NCI-H446 (cell line): ENCODE results near the gene NCF1.
"Not testable (repeated sequence)": the region's sequence is repeated elsewhere in the genome, so short reads cannot be mapped to it uniquely, and the experiment has no call there.

Experiments used
- DNase-seq, 2 experiments: peaks; one replicate each; lab custom pipeline; 2025; lab: John Stamatoyannopoulos, UW

Gene NCF1

GRCh38 chr7:74773760-74774750 is at the start of gene NCF1:
TSS of gene NCF1 (plus strand) at chr7:74774011. CDS start at chr7:74774032, 21 bp downstream.
- not testable (repeated sequence) for DNase-seq

- no peak for DNase-seq
Measured at GRCh38 chr7:74725840-74726239, 48.0 kb upstream of the NCF1 start.

DNA sequence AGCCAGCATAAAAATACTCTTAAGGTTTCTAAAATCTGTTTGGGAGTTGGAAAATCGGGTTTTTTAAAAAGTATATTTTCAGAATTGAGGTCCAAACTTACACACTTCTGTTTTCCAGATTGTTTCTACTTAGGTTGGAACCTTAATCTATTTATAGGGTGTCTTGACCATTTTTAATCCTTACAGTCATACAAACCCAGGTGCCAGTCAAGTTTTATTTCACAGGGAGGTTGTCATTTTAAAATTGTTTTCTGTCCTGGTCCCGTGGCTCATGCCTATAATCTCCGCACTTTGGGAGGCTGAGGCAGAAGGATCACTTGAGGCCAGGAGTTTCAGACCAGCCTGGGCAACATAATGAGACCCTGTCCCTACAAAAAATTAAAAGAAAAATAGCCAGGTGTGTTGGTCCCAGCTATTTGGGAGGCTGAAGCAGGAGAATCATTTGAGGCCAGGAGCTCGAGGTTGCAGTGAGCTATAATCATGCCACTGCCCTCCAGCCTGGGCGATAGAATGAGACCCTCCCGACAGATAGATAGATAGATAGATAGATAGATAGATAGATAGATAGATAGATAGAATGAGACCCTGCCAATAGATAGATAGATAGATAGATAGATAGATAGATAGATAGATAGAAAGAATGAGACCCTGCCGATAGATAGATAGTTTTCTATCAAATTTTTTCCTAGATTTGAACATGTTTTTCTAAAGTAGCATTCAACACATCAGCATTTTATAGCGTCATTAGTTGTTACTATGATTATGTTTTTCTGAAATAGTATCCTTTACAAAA is 47.3 kb upstream of the NCF1 start:
- no peak for DNase-seq

DNA sequence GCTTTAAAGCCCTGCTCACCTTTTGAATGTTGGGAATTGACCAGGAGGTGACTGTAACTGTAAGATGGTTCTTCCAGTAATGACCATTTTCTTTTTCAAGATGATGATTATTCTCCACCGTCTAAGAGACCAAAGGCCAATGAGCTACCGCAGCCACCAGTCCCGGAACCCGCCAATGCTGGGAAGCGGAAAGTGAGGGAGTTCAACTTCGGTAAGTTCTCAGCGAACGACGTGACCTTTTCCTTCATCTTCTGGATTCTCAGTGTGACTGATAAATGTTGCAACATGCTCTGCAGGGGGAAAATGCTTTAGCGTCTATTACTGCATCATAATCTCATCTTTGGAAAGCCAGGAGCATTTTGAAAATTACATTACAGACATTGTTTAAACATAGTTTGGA is 45.1 kb upstream of the NCF1 start:
- not testable (repeated sequence) for DNase-seq

GRCh38 chr7:74730186-74730585 is 43.6 kb upstream of the NCF1 start:
- not testable (repeated sequence) for DNase-seq

- not testable (repeated sequence) for DNase-seq
Measured at GRCh38 chr7:74739974-74740703, 33.7 kb upstream of the NCF1 start.

- DNase-seq: not testable (repeated sequence)
Measured at GRCh38 chr7:74743936-74744557, 29.8 kb upstream of the NCF1 start.

DNA sequence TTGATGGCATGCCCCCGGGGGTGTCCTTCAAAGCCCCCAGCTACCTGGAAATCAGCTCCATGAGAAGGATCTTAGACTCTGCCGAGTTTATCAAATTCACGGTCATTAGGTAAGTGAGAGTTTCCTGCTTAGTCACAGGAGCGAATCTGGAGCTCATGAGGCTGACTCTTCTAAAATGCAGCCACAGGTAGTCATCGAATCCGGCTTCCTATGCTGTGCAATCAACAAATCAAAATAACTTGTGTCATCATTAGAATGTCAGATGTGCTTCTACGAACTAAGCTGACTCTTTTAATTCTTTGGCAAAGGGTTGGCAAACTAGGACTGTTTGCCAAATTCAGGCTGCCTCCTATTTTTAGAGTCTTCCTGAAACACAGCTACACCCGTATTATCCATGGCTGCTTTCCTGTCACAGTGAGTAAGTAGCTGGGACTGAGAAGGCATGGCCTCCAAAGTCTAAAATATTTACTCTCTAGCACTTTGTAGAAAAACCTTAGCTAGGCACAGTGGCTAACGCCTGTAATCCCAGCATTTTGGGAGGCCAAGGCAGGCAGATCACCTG is 19.8 kb upstream of the NCF1 start:
- DNase-seq: not testable (repeated sequence)

GRCh38 chr7:74756673-74757072 is 17.1 kb upstream of the NCF1 start:
- DNase-seq: not testable (repeated sequence)

DNA sequence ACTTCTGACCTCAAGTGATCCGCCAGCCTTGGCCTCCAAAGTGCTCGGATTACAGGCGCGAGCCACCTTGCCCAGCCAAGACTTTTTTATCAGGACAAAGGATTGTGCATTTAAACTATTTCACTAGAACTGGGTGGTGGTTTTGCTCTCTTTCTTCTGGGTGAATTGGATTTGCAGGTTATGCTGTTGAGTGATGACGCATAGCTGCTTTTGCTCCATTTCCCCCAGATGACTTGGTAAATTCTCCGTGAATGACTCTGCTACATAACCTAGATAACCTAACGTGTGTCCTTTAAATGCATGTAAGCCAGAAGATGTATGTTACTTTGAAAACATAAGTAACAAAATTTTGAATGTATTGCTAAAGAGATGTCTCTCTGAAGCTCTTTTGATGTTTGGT is 15.5 kb upstream of the NCF1 start:
- DNase-seq: not testable (repeated sequence)

GRCh38 chr7:74758982-74759381 is 14.8 kb upstream of the NCF1 start:
- not testable (repeated sequence) for DNase-seq

DNA sequence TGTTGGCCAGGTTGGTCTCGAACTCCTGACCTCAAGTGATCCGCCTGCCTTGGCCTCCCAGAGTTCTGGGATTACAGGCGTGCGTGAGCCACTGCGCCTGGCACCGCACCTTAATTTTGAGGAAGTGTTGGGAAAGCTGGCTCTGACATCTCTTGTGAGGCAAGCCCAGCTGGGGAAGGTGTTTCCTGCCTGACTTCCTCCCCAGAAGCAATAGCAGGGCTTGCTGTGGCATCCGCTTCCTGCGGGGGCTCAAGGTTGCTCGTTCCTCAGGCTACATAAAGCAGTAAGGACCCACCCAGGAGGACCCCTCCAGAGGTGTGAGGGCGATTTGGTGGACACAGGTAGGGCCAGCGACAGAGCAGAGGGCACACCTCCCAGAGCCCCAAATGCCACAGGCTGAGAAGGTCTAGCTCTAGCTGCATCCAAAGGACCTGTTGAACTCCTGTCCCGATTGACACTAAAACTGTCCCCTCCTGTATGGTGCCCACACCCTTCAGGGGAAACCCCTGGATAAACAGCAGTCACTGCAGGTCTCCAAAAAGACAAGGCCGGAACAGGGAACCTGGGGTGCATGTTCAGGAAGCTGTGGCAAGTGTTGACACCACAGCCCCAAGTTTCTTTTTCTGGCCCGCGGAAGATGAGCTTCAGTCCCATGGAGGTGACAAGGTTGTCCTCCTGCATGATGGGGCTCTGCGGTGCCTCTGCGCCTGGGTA is 8.4 kb upstream of the NCF1 start:
- DNase-seq: not testable (repeated sequence)

DNA sequence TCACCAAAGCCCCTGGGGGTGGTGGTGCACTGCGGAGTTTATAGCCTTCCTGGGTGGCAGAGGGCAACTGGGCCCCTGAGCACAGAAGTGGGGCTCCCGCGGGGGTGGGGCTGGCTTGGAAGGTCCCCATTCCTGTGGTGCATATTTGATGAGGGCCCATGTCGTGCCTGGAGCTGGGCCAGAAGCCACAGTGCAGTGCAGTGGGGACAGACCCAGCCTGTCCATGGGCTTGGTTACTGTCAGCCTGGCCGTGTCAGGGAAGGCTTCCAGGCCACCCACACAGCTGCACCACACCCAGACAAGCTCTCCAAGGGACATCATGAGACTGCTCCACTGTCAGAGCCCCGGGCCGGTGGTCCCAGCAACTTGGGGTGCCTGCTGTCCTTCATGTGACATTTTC is 7.3 kb upstream of the NCF1 start:
- not testable (repeated sequence) for DNase-seq

DNA sequence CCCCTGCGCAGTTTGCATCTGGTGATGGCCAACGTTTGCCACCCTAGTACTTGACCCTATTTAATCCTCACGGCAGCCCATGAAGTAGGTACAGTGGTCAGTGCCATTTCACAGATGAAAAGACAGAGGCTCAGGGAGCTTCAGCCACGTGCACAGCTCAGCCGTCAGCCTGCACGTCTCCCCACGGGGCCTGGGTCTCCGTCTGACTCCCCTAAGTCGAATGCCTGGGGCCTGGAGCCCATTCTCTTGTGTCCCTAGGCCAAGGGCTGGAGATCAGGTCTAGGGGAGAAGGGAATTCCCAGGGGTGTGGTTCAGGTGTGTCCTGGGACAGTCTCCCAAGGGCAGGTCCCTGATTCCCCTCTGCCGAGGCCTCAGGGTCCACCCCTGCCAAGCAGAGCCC is 6.8 kb upstream of the NCF1 start:
- DNase-seq: not testable (repeated sequence)

DNA sequence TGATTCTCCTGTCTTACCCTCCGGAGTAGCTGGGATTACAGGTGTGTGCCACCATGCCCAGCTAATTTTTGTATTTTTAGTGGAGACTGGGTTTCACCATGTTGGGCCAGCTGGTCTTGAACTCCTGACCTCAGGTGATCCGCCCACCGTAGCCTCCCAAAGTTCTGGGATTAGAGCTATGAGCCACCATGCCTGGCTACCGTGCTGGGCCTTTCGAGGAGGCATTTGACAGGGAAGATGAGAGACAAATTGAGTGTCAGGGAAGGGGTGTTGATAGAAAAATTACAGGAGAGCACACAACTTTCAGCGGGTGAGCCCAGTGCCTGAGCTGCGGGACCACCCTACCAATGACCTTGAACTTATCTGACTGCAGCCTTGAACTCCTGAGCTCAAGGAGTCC is 3.7 kb upstream of the NCF1 start:
- not testable (repeated sequence) for DNase-seq

GRCh38 chr7:74772093-74772492 is 1.7 kb upstream of the NCF1 start:
- not testable (repeated sequence) for DNase-seq

- DNase-seq: not testable (repeated sequence)
Measured at GRCh38 chr7:74775111-74775510, 1.3 kb downstream of the NCF1 start.

DNA sequence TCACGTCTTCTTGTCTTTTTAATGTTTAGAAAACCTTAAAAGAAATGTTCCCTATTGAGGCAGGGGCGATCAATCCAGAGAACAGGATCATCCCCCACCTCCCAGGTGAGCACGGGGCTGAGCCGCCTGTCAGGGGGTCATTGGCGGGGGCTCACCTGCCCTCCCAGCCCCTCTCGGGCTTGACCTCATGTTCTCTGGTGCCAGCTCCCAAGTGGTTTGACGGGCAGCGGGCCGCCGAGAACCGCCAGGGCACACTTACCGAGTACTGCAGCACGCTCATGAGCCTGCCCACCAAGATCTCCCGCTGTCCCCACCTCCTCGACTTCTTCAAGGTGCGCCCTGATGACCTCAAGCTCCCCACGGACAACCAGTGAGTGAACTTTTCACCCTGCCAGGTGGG is 5.2 kb downstream of the NCF1 start:
- DNase-seq: not testable (repeated sequence)

DNA sequence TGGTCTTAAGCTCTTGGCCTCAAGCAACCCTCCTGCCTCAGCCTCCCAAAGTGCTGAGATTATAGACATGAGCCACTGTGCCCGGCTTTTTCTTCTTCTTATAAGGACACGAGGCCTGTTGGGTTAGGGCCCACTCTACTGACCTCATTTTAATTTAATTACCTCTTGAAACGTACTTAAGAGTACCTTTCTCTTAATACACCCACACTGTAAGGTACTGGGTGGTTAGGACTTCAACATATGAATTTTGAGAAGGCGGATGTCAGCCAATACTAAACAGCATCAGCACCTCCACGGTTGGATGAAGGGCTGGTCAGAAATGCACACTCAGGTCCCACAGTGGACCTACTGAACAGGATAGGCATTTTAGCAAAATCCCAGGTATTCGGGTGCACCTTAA is 7.9 kb downstream of the NCF1 start:
- not testable (repeated sequence) for DNase-seq

- DNase-seq: not testable (repeated sequence)
Measured at GRCh38 chr7:74783595-74783994, 9.8 kb downstream of the NCF1 start.
